Cardiac fibroblast (primary cell): ENCODE measurements around the gene INS.

Experiments
- DNase-seq, 2 donors: peaks; one replicate each; pipeline versions ENCODE4 v3.0.0 to v3.0.0-alpha.2; 2010; ENCODE audit warnings: low read depth in 2 of 2
- H3K4me3 ChIP-seq, 2 donors: replicated peaks in 1 of 2; 1 replicate in 1 of 2; 2 replicates in 1 of 2; pipeline ENCODE4 v1.5.1; 2011; ENCODE audit warnings: low read depth in 2 of 2, low read length in 2 of 2, mild to moderate bottlenecking in 2 of 2, moderate library complexity in 1 of 2
- CTCF ChIP-seq: IDR thresholded peaks from one replicate; pipeline ENCODE4 v1.5.1; 2011; ENCODE audit warnings: low read depth, mild to moderate bottlenecking, low read length, inconsistent platforms

Gene INS

GRCh38 chr11:2155511-2155910 lies 5.5 kb downstream of the INS start:
- DNase-seq, result no peak
- no peak for TF ChIP-seq CTCF
- H3K4me3 ChIP-seq, result no peak overlapping the region

- TF ChIP-seq CTCF, result no peak
- H3K4me3 ChIP-seq, result no peak overlapping the region
- DNase-seq, result no peak
Measured at GRCh38 chr11:2154889-2155288, 6.1 kb downstream of the INS start.

- no peak overlapping the region for H3K4me3 ChIP-seq
- DNase-seq, result no peak
- no peak for TF ChIP-seq CTCF
Measured at GRCh38 chr11:2154195-2154585, 6.8 kb downstream of the INS start.

- TF ChIP-seq CTCF, result no peak
- no peak overlapping the region for H3K4me3 ChIP-seq
- no peak for DNase-seq
Measured at GRCh38 chr11:2153581-2154194, 7.3 kb downstream of the INS start.

GRCh38 chr11:2151500-2152257 lies 9.3 kb downstream of the INS start:
- peak; percentile 77 to 81 for DNase-seq
- no peak overlapping the region for H3K4me3 ChIP-seq
- TF ChIP-seq CTCF, result peak; percentile 87

- peak; percentile 70 for TF ChIP-seq CTCF
- DNase-seq, result peak; percentile 78
Measured at GRCh38 chr11:2149864-2150847, 10.9 kb downstream of the INS start.

More at GRCh38 chr11:2149864-2150847, 10.9 kb downstream of the INS start:
- H3K4me3 ChIP-seq, result no peak overlapping the region
